ENCODE data around the gene CEP97. TPM values are rescaled to one million over a fixed set of nuclear protein-coding genes. Genes with fewer than 3 reads are reported as not detected.

Gene CEP97
- total and polyA plus RNA-seq, 9 of the 15 experiments (the other 6 are each of a cell fraction or from before 2014, with no cell fraction given) = 2.0 to 10.1 (median 4.3) TPM

- POLR2A ChIA-PET = interaction anchor here (1.2 kb wide), 1 partner anchor 9 kb away, joined by 3 read pairs; no protein-coding TSS in a partner anchor
- Histone ChIP-seq H3K9me3 (replicated peaks; ENCODE audit: control insufficient read depth, insufficient read depth, low read depth, low read length) (no peaks in the 10 kb centered on the region), H3K36me3 (ENCODE audit: control insufficient read depth, insufficient read depth, low read length) (no peaks in the 10 kb centered on the region), H3K4me1 (replicated peaks in 1 of 2; ENCODE audit: control insufficient read depth in 2 of 2, insufficient read depth in 2 of 2, low read length in 2 of 2) (no peaks in the 10 kb centered on the region), H4K20me1 (replicated peaks; ENCODE audit: control insufficient read depth, insufficient read depth, low read length) (no peaks in the 10 kb centered on the region), H3K9ac (ENCODE audit: insufficient read depth in 1 of 2, low read depth in 2 of 2, low read length in 2 of 2) (no peak overlapping the region), H3K27ac (ENCODE audit: extremely low read depth, low read depth, low read length) (no peak overlapping the region), H3K27me3 (ENCODE audit: control insufficient read depth in 2 of 2, insufficient read depth in 2 of 2, low read length in 2 of 2) (no peaks in the 10 kb centered on the region), H3K79me2 (ENCODE audit: control insufficient read depth, insufficient read depth, low read length) (no peaks in the 10 kb centered on the region), H3K4me3 (no peak overlapping the region), H2AFZ (ENCODE audit: low read depth, low read length) (no peak overlapping the region), H3K9me1 (ENCODE audit: control insufficient read depth, insufficient read depth, low read length) (no peaks in the 10 kb centered on the region), H3K4me2 (ENCODE audit: insufficient read depth, low read length) (no peak overlapping the region)
- no peak for TF ChIP-seq ZNF384 (IDR thresholded peaks at IDR 0.05; ENCODE audit: low read depth, low read length)
- TF ChIP-seq IFI16 (CRISPR knock-in tag; IDR thresholded peaks at IDR 0.05) = no peak
- no peak for TF ChIP-seq ZSCAN32 (CRISPR knock-in tag; IDR thresholded peaks at IDR 0.05)
- TF ChIP-seq ZNF140 (CRISPR knock-in tag; IDR thresholded peaks at IDR 0.05) = no peak
- no peak for TF ChIP-seq EP400 (IDR thresholded peaks at IDR 0.05)
- no peak for TF ChIP-seq CXXC5 (CRISPR knock-in tag; IDR thresholded peaks at IDR 0.05)
- TF ChIP-seq ATF2 (CRISPR knock-in tag; IDR thresholded peaks at IDR 0.05) = no peak
- TF ChIP-seq ZNF253 (CRISPR knock-in tag; conservative IDR thresholded peaks at IDR 0.05) = no peak
- in situ Hi-C loops (cut with MboI) = loop anchor here (25.0 kb wide), 1 partner anchor 719 kb away; no protein-coding TSS in a partner anchor
- ATAC-seq (no peak), FAIRE-seq (no peak), DNase-seq (ENCODE audit: extremely low read depth in 1 of 4, low spot score in 3 of 4) (no peak)
- intact Hi-C loops (cut with micrococcal nuclease) = loop anchor here (10.0 kb wide), 1 partner anchor 147 kb away; no protein-coding TSS in a partner anchor
- BruUV-seq (replicated peaks) = no TSS peak
- CTCF ChIA-PET (ENCODE audit: low intra/inter-chr PET ratio) = no interaction called here
- 20% methylated on average over 5 of the region's 5 CpGs for WGBS (ENCODE audit: insufficient coverage, low coverage, missing lambda C conversion rate)
These were observed 93.6 kb downstream of the CEP97 start for GRCh38 chr3:101817992-101818391.

Measured in K562 (cell line).